ENCODE data around the gene PCSK5. TPM values are rescaled to one million over a fixed set of nuclear protein-coding genes. Genes with fewer than 3 reads are reported as not detected.

Gene PCSK5
- total and polyA plus RNA-seq, 2 of the 8 experiments (the other 6 are each of a cell fraction or from before 2014, with no cell fraction given) = 5.5 to 10.7 TPM

DNA sequence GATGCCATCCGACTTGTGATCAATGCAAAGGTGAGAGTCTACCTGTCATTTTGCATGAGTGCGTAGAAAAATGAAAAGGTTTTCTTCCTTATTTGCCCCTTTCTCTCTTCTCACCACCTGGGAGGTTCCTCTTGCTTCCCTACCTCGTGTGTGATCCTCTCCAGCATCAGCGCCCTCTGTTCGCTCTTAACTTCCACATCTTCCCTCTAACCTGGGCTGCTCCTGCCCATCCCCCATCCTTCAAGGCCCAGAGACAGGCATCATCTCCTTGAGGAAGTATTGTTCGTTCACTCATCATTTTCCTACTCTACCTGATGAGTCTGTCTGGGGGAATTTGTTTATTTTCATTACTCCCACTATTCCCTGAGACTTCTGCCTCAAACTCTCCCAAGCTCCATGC, 447.9 kb downstream of the PCSK5 start:
- H3K4me2 ChIP-seq (ENCODE audit: insufficient read depth in 1 of 2, low read depth in 2 of 2, low read length in 2 of 2) = no peak overlapping the region
- DNase-seq (ENCODE audit: low read depth in 1 of 2, low spot score in 2 of 2) (no peak), FAIRE-seq (no peak)
- H3K14ac ChIP-seq (ENCODE audit: insufficient read length) = no peak overlapping the region
- CTCF ChIA-PET (ENCODE audit: partially characterized antibody) = no interaction called here
- H3K23me2 ChIP-seq (ENCODE audit: low read depth, low read length) = no peaks in the 10 kb centered on the region
- H2BK15ac ChIP-seq (ENCODE audit: low read length) = no peak overlapping the region
- H3K36me3 ChIP-seq (ENCODE audit: control insufficient read depth in 2 of 4, insufficient read depth in 4 of 4, low read length in 3 of 4) = no peaks in the 10 kb centered on the region
- no peak overlapping the region for H3K9ac ChIP-seq (replicated peaks in 1 of 4; ENCODE audit: extremely low read depth in 1 of 4, low read depth in 3 of 4, low read length in 3 of 4)
- H2BK5ac ChIP-seq (ENCODE audit: low read depth, low read length) = no peak overlapping the region
- H3K27ac ChIP-seq (ENCODE audit: low read depth, low read length) = no peak overlapping the region
- H4K20me1 ChIP-seq (replicated peaks in 1 of 2; ENCODE audit: control insufficient read depth in 1 of 2, insufficient read depth in 2 of 2, low read length in 2 of 2) = no peaks in the 10 kb centered on the region
- H4K91ac ChIP-seq (replicated peaks; ENCODE audit: insufficient read length, low read length) = no peak overlapping the region
- H3K9me3 ChIP-seq (ENCODE audit: insufficient read depth in 2 of 2, low read depth in 1 of 2, low read length in 1 of 2) = no peaks in the 10 kb centered on the region
- no peak overlapping the region for H3K18ac ChIP-seq (ENCODE audit: extremely low read depth, low read length)
- POLR2A ChIA-PET (ENCODE audit: partially characterized antibody) = no interaction called here
- H3K4ac ChIP-seq (replicated peaks; ENCODE audit: insufficient read length, low read depth, low read length) = no peak overlapping the region
- H3K27me3 ChIP-seq (replicated peaks in 1 of 4; ENCODE audit: control insufficient read depth in 3 of 4, extremely low read depth in 1 of 4, insufficient read depth in 3 of 4, low read length in 3 of 4) = no peaks in the 10 kb centered on the region
- 0 out of 2 replicates have a peak overlapping the region, but pooled peaks have one; percentile 48 for H2BK20ac ChIP-seq (ENCODE audit: low read length)
- H3K56ac ChIP-seq (replicated peaks; ENCODE audit: insufficient read length, low read depth, low read length) = no peak overlapping the region
- H3K79me2 ChIP-seq (ENCODE audit: control insufficient read depth in 1 of 2, insufficient read depth in 2 of 2, low read length in 2 of 2) = no peaks in the 10 kb centered on the region
- H3K4me1 ChIP-seq (replicated peaks in 1 of 4; ENCODE audit: control insufficient read depth in 3 of 4, insufficient read depth in 4 of 4, low read length in 3 of 4) = no peaks in the 10 kb centered on the region
- no peak overlapping the region; the same call in 1 of the 2 replicates for H4K8ac ChIP-seq (ENCODE audit: extremely low read depth, insufficient read depth, low read length)
- H2BK120ac ChIP-seq (replicated peaks; ENCODE audit: low read depth, low read length) = no peak overlapping the region
- H3K4me3 ChIP-seq (ENCODE audit: extremely low read depth in 1 of 4, insufficient read depth in 2 of 4, low read depth in 3 of 4, low read length in 4 of 4) = no peak overlapping the region
- H3K79me1 ChIP-seq (ENCODE audit: low read depth, low read length) = no peaks in the 10 kb centered on the region
- no peak overlapping the region for H2BK12ac ChIP-seq (ENCODE audit: low read depth, low read length)
- TF ChIP-seq, protein P1, sequence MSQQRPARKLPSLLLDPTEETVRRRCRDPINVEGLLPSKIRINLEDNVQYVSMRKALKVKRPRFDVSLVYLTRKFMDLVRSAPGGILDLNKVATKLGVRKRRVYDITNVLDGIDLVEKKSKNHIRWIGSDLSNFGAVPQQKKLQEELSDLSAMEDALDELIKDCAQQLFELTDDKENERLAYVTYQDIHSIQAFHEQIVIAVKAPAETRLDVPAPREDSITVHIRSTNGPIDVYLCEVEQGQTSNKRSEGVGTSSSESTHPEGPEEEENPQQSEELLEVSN (IDR thresholded peaks at IDR 0.05) = no peak
- TF ChIP-seq BRCA1 (IDR thresholded peaks at IDR 0.05; ENCODE audit: low read depth, low read length) = no peak
- TF ChIP-seq NRF1 (IDR thresholded peaks at IDR 0.05; ENCODE audit: low read depth, low read length) = no peak
- no peak for TF ChIP-seq SP2 (IDR thresholded peaks at IDR 0.05; ENCODE audit: low read length)
- TF ChIP-seq ZNF274 (IDR thresholded peaks at IDR 0.05; ENCODE audit: borderline replicate concordance, extremely low read depth, low read length) = no peak
- TF ChIP-seq KDM5A (IDR thresholded peaks at IDR 0.05; ENCODE audit: low read length) = no peak
- no peak for TF ChIP-seq TEAD4 (IDR thresholded peaks at IDR 0.05; ENCODE audit: low read depth, low read length)
- no peak for TF ChIP-seq HDAC2 (IDR thresholded peaks at IDR 0.05; ENCODE audit: borderline replicate concordance in 1 of 2, low read depth in 2 of 2, low read length in 2 of 2)
- TF ChIP-seq BCL11A (IDR thresholded peaks at IDR 0.05; ENCODE audit: low read depth in 2 of 2, low read length in 2 of 2) = no peak
- no peak overlapping the region for H3K23ac ChIP-seq (ENCODE audit: insufficient read length)
- H2AK5ac ChIP-seq (ENCODE audit: low read depth, low read length) = no peak overlapping the region
- WGBS, 2 experiments (ENCODE audit: extremely low coverage in 1 of 2, insufficient coverage in 1 of 2, insufficient read length in 1 of 2, insufficient replicate concordance in 2 of 2, low coverage in 1 of 2, low lambda C conversion rate in 2 of 2, missing lambda C conversion rate in 1 of 2) = 77% methylated on average over 6 of the region's 6 CpGs; no CpG with 5 or more reads in 1 of the 2 experiments
- H2AFZ ChIP-seq (ENCODE audit: low read length) = peak overlapping the region; percentile 42; the same call in 1 of the 2 replicates
- no peak overlapping the region for H4K5ac ChIP-seq (ENCODE audit: insufficient read length, low read depth, low read length)
